HG03064 (cell line): ENCODE data around the gene FBXW12.

Source experiments
- ATAC-seq: cut with Tn5 transposase; IDR thresholded peaks from one replicate; pipeline ENCODE4 v1.9.1; 2021; ENCODE audit warnings: low read depth; ENCODE audit not compliant: unreplicated experiment

The FBXW12 gene

DNA sequence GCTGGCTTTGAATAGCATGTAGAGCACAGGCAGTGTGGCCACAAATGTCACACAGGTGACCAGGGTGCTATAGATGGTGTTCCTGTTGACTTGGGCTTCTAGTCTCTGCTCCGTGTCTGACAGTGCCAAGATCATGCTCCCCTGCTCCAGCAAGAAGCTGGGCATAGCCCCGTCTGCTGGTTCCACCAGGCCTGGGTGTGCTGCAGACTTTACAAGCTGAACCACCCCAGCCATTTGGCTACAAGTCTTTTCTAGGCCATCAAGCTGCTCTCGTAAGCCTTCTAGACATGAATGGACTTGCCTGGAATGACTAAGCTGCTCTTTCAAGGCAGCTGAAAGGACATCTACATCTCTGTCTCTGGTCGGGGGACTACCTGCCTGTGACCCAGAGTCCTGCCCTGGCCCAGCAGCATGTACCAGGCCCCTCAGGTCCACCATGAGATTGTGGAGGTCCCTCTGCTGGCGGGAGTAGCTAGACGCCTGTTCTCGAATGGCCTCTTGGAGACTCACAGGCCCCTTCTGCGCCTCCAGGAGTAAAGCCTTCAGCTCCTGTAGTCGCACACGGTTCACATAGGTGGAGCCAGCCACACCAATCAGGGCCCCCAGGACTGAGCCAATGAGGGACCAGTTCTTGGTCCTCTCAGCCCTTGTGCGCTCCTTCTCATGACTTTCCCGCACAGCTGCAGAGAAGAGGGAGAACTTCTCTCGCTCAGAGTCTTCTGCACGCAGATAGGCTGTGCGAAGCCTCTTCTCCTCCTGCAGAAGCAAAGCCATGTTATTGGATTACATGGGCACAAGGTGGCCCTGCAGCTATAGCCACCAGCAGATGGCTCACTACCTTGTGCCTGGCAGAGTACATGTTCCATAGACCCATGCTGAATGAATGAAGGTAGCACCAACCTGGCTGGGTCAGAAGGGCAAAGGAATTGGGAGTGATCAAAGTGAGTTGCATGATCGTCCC lies 60.7 kb downstream of the FBXW12 start:
- no peak for ATAC-seq

DNA sequence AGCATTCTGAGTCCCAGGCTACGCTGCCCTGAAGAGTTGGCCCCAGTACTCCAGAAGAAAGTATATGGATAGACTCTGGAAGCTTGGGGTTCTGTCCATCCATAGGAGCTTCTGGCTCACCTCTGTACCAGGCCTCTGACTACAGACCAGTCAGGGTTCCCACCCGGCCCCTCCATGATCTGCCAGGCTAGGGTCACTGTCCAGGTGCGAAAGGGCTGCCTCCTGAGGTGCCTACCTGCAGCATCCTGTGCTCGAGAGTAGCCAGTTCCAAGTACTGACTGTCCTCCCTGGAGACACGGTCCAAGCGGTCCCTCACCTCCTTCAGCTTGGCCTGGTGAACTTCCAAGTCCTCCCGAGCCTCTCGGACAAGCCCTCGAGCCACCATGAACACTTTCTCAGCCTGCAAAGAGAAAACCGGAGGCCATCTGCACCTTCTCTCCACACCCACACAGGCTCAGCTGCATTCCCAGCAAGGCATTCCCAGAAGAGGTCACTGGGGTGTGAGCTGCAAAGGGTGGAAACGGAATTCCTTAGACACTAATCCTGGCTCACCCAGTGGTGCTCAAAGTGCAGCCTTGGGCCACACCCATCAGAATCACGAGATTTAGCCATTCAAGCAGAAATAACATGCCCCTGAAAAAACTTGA lies 61.6 kb downstream of the FBXW12 start:
- no peak for ATAC-seq

DNA sequence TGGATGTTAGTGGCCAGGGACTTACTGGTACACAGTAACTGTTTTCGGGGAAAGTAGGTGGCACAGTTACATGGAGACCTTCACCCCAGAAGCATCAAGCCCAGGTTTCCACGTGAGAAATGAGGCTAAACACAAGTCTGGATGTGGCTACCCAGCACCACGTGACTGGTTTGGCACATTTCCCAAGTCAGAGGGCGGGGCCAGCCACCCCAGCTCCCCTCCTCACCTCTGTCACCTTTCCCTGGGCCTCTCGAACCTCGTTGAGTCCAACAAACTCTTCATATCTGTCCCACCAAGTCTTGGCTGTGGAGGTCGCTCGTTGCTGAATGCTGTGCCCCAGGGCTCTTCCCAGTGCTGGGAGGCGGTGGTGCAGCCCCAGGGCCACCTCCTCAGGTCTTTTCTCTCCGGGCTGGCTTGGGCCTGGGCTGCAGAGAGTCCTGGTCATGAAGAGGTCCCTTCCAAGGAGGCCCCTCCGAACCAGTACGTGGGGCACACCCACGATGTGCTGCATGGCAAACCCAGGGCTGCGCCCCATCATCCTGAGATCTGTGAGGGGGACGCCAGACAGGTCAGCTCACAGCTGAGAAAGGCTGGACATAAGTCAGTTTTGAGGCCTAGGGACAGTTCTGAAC lies 62.7 kb downstream of the FBXW12 start:
- ATAC-seq, result no peak

DNA sequence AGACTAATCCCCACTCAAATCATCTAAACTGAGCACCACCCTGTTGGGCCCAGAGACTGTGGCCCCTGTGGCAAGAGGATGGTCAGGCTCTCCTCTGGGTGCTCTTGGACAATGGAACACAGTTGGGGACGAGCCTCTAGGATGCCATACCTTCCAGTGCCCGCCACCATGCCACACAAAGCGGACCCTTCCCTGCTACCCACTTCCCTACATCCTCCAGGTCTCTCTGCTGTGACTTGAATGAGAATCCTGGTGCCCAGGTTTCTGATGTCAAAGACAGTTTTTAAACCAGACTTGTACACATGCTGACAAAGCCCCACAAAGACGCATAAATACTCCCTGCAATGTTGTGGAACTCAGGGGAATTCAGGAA lies 63.2 kb downstream of the FBXW12 start:
- no peak for ATAC-seq

DNA sequence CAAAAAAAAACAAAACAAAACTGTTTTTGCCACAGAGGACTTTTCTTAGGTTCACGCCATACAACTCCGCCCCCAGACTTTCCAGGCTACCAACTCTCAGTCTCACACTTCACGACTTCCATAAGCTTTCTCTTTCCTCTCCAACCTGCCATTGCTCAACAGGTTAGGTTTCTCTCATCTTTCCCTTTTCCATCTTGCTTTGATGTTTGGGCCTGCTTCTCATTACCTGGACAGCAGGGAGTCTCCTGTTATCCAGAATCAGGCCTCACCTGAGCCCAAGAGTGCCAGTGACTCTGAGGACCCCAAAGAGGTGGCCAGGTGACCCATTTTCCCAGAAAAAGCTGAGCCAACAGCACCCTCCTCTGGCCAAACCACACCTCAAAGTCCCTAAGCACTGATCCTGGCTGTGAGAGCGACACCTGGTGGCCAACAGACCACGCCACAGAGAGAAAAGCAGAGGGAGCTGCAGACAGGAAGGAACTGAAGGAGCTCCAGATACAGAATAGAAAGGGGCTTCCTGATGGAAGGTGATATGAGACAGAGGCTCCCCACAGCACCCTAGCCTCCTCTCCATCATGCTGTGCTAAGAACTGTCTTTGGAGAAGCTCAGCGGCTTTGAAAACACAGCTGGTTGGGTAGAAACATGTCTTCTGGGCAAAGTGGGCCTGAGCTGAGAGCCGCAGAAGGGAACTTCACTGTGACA lies 63.9 kb downstream of the FBXW12 start:
- ATAC-seq, result no peak

DNA sequence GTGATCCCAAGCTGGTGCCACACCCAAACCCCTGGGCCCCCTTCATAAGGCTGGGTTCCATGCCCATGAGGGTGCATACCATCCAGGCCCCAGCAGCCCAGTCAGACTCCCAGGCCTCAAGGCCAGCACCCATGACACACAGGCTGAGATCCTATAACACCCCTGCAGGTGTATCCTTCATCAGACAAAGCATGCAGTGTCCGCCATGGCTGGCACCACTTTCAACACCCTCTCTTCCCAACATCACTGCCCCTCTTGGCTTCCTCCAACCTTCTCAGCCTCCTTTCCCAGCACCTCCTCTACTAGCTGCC lies 64.4 kb downstream of the FBXW12 start:
- no peak for ATAC-seq

DNA sequence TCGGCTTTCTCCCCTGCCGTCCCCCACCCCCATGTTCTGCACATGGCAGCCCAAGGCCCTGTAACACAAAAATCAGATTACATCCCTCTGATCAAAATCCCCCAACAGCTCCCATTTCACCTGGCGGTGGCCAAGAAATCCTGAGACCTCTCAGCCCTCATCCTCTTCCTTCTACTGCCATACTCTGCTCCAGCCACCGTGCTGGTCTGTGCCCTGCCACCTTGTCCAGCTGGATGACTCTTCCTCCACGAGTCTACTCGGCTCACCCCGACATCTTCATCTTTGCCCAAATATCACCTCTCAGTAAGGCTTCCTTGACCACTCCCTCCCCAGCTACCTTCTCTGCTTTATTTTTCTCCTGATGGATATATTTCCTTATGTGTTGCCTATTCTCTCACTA lies 64.8 kb downstream of the FBXW12 start:
- ATAC-seq, result no peak

DNA sequence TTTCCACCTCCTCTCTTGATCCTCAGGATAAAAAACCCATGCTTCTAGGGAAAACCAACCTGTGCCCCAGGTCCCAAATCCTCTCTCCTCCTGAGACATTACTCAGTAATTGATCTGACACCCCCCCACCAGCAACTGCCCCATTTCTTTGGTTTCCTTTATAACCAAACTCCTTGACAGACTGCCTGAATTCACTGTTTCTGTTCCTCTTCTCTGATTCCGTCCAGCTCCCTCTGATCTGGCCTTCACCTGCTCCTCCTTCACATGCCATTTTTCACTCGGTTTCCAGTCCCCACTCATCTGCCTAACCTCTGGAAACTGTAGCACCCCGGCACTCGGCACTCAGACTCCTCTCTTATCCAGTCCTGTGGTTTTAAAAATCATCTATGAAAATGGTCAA lies 65.8 kb downstream of the FBXW12 start:
- ATAC-seq, result no peak

DNA sequence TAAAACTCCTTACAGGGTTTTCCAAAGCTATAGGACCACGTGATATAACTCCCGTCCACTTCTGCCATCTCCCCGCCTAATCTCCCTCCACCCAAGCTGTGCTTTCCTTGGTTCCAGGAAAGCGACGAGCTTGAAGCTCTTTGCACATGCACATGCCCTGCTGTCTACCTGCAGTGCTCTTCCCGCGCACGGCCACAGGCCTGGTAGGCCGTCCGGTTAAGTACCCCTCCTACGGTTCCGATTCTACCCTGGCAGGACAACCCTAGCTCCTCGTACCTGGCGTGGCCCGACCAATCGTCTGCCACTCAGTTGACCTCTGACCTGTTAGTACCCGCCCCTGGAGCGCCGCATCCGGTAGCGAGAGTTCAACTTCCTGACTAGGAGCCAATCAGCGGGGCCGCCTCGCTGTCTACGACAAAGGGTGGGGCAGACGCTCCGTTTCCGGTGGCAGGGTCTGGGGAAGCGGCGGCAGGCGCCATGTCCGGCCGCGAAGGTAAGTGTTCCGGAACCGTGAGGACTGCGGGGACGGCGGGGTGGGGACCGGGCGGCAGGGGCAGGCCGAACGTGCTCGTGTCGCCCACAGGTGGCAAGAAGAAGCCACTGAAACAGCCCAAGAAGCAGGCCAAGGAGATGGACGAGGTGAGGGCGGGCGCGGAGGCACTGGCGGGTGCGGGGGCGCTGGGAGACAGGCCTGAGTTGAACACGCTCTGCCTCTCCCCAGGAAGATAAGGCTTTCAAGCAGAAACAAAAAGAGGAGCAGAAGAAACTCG lies 68.0 kb downstream of the FBXW12 start, which contains the start of the genes CCDC51 and TMA7:
TSS of gene CCDC51 (minus strand) at position 300 of the 770 bp plus-strand sequence. CDS start 4,991 bp downstream, outside the sequence.
TSS of gene TMA7 (plus strand) at position 438 of the 770 bp plus-strand sequence. CDS start at position 478, 40 bp downstream.
- ATAC-seq, result peak; percentile 85

DNA sequence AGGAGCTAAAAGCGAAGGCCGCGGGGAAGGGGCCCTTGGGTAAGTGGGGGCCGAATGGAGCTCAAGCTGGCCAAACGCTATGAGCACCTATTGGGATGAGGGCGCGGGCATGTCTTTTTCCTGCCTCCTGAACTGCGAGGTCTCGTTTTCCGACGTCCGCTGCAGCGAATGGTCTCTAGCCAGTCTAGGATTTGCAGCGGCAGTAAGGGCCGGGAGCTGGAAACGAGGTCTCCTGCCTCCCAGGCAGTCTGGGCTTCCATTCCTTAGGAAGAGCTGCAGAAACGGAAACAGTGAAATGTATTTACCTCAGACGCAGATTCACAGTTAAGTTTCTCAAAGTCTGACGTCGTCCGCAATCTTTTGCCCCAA lies 68.6 kb downstream of the FBXW12 start:
- no peak for ATAC-seq

DNA sequence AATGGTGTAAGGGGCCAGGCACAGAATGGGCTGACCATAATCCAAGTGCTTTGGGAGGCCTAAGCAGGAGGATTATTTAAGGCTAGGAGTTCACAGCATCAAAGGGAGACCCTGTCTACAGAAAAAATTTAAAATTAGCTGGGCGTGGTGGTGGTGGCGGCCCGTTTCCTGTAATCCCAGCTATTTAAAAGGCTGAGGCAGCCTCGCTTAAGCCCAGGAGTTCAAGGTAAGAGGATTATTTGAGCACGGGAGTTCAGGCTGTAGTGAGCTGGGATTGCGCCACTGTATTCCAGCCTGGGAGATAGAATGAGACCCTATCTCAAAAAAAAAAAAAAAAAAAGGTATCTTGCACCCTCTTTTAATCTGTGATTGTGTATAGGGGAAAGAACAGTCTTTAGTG lies 69.9 kb downstream of the FBXW12 start:
- ATAC-seq, result no peak
